HuH-7 (cell line): ENCODE measurements around the gene CAMSAP3.
"Not testable (repeated sequence)": the region's sequence is repeated elsewhere in the genome, so short reads cannot be mapped to it uniquely, and the experiment has no call there.

ENCODE experiments used
- DNase-seq: peaks from one replicate; pipeline ENCODE4 v3.0.0; 2011; ENCODE audit warnings: low spot score

Gene CAMSAP3

DNA sequence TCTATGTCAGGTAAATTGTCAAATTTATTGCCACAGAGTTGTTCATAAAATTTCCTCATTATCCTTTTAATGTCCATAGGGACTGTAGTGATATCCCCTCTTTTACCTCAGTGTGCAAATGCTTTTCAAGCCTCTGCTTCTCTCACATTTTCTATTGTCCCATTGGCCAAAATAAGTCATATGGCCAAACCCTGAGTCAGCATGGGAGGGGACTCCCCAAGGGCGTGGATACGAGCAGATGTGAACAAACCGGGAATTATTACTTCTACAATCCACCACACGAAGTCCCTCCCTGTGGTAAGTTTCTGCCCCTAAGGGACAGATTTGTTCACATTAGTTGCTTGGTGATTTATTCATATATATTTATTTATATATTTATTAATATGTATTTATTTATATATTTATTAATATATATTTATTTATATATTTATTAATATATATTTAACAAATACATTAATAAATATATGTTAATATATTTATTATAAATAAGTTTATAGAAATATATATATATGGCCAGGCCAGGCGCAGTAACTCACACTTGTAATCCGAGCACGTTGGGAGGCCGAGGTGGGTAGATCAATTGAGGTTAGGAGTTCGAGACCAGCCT is 20.1 kb upstream of the CAMSAP3 start:
- DNase-seq = no peak

DNA sequence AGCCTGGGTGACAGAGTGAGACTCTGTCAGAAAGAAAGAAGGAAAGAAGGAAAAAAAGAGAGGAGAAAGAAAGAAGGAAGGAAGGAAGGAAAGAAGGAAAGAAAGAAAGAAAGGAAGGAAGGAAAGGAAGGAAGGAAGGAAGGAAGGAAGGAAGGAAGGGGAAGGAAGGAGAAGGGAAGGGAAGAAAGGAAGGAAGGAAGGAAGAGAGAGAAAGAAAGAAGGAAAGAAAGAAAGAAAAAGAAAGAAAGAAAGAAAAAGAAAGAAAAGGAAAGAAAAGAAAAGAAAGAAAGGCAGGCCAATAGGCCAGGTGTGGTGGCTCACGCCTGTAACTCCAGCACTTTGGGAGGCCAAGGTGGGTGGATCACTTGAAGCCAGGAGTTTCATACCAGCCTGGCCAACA is 18.2 kb upstream of the CAMSAP3 start:
- DNase-seq = not testable (repeated sequence)

DNA sequence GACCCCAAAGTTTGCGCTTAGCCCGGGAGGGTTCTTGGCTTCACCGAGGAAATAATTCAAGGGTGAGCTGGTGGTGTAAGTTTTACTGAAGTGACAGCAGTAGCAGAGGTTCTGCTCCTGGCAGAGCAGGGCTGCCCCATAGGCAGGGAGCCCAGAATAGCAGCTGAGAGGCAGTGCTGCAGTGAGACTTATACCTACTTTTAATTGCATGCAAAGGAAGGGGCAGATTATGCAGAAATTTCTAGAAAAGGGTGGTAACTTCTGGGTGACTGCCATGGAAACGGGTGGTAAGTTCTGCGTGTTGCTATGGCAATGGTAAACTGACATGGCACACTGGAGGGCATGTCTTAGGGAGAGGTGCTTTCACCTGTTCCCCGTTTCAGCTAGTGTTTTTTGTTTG is 17.5 kb upstream of the CAMSAP3 start:
- no peak for DNase-seq

GRCh38 chr19:7579182-7579581 is 16.5 kb upstream of the CAMSAP3 start:
- no peak for DNase-seq

DNA sequence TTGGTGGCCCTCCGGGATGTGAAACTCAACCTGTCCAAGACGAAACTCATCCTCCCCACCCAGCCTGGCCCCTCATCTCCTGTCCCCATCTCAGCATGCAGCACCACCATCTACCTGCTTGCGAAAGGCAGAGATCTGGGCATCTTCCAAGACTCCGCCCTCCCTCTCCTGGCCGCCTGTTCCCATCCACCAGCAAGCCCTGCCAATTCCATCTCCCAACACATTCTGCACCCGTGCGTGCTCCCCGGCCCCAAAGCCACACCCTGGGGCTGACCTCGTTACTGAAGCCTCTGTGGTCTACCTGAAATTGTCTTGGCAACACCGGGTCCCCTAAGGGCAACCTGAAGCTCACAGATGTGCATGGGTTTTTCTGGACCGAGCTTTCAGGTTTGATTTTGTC is 13.2 kb upstream of the CAMSAP3 start:
- no peak for DNase-seq

DNA sequence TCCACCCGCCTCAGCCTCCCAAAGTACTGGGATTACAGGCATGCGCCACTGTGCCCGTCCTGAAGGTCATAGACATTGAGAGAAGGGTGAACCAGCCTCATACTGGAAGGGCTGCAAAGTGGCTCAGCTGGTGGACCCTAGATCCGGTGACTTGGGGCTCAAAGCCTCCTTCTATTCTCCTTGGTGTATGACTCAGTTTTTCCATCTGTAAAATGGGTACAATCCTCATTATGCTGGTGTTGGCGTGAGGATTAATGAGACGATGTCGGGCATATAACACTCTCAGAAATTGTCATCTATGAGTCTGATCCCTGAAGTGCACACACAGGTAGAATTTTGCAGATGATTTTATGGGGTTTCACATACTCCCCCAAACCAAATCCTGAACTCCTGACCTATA is 5.8 kb upstream of the CAMSAP3 start:
- DNase-seq = no peak

GRCh38 chr19:7590256-7590655 is 5.4 kb upstream of the CAMSAP3 start:
- no peak for DNase-seq

DNA sequence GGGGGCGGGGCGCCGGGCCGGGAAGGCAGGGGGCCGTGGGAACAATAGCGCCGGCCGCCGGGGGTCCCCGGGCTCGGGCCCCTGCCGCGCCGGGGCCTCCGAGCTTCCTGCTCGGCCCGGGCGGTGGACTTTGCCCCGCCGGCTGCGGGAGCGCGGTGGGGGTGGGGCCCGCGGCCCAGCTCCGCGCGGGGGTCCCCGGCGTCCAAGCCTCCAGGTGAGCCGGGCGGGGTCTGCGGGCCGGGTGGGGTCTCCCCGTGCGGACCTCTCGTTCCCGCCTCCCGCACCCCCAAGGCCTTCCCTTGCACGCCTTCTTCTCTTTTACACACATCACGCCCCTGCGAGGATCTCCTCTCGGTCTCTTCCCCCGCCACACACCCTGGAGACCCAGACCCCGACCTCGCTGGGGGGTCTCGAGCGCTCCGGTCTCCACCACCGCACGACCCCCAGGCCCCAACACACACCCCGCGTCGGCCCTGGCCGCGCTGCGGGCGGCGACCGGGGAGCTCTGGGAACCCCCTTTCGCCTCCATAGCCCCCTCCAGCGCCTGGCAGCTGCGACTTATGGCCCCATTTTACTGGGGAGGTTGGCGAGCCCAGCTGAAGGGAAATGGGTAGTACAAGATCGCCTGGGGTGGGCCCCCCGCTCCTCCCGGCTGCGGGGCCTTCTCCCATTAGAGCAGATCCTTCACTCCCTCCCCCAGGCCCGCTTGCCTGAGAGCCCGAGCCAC is 711 bp downstream of the CAMSAP3 start:
- no peak for DNase-seq

GRCh38 chr19:7597689-7598088 is 2.0 kb downstream of the CAMSAP3 start:
- no peak for DNase-seq

DNA sequence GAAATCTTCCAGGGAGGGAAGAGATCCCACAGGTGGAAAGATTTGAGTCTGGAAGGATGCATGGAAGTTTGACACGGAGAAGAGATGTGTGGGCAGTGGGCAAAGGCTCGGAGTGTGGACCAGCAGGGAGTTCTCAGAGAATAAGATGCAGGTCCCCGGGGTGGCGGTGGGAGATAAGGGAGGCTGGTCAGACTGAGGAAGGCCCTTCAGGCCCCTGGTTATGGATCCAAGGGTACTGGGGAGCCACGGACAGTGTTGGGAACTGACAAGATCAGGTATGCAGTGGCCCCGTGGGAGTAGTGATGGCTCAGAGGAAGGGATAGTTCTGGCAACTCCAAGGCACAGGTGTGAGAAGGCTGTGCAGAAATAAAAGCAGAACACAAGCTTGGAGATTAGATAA is 2.5 kb downstream of the CAMSAP3 start:
- DNase-seq = no peak

DNA sequence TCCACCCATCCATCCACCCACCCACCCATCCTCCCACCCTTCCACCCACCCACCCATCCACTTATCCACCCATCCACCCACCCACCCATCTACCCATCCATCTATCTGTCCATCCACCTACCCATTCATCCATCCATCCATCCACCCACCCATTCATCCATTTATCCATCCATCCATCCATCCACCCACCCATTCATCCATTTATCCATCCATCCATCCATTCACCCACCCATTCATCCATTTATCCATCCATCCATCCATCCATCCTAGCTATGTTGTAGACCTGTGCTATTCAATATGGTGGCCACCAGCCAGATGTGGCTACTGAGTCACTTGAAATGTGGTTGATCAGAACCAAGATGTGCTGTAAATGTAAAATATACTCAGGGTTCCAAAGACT is 5.1 kb downstream of the CAMSAP3 start:
- DNase-seq = no peak

GRCh38 chr19:7602240-7602934 is 6.7 kb downstream of the CAMSAP3 start:
- no peak for DNase-seq

DNA sequence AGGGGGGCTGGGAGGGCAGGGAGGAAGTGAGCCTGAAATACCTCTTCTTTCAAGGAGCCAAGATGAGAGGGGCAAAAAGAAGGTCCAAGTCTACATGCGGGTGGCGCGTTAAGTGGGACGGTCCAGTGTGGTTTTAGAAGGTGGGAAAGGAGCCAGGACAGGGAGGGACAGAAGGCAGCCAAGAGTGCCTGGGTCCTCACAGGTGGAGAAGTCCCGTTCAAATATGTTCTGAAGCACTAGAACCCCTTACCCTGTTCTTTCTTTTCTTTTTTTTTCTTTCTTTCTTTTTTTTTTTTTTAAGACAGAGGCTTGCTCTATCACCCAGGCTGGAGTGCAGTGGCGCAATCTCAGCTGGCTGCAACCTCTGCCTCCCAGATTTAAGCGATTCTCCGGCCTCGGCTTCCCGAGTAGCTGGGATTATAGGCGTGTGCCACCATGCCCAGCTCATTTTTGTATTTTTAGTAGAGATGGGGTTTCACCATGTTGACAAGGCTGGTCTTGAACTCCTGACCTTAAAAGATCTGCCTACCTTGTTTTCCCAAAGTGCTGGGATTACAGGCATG is 7.4 kb downstream of the CAMSAP3 start:
- DNase-seq = no peak

- no peak for DNase-seq
These were observed 8.3 kb downstream of the CAMSAP3 start for GRCh38 chr19:7603919-7604318.

DNA sequence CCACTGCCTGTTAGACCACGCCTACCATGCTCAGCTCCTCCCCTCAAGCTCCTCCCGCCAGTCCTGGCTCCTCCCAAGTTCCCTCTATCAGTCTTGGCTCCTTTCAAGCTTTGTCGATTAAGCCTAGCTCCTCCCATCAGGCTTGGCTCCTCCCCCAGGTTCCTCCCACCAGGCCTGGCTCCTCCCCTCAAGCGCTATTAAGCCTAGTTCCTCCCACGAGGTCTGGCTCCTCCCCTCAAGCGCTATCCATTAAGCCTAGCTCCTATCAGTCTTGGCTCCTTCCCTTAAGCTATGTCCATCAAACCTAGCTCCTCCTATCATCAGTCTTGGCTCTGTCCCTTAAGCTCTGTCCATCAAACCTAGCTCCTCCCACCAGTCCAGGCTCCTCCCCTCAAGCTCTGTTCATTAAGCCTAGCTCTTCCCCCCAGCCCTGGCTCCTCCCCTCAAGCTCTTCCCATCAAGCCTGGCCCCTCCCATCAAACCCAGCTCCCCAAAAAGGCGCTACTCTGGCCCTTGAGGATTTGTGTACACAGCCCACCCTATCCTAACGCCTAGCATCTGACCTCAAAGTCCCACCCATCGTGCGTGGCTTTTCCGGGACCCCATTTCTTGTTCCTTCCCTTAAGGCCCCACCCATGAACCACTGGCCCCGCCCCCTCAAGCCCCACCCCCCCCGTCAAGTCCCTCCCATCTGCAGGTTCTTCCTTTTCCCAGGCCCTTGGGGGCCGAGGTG is 10.0 kb downstream of the CAMSAP3 start:
- peak; percentile 42 for DNase-seq

GRCh38 chr19:7606289-7606688 is 10.6 kb downstream of the CAMSAP3 start:
- DNase-seq = no peak

DNA sequence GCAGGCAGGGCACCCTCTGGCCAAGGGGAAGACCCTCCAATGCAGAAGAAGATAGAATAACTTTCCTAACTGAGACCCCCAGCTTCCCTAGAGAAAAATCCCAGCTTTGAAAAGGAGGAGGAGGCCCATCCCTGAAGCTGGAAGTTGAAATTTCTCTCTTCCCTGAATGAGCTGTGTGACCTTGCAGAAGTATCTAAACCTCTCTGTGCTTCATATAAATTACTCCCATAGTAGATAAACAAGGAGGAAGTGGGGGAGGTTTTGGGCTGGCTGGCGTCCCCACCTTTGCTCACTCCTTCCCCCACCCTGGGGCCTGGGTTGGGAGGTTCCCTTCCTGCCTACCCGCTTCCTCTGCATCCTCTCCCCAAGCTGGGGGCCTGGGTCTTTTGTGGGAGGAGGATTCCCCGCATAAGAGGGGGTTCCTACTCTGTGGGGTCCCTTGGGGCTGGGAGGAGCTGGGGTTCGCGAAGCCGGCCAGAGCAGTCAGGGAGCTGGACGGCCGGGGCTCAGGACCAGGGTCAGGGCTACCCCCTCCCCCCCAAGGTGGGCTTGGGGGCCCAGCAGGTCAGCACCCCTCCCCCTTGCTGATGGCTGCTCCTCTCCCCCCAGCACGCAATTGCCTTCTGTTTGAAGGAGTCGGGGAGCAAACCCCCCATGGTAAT is 11.7 kb downstream of the CAMSAP3 start:
- DNase-seq = no peak

DNA sequence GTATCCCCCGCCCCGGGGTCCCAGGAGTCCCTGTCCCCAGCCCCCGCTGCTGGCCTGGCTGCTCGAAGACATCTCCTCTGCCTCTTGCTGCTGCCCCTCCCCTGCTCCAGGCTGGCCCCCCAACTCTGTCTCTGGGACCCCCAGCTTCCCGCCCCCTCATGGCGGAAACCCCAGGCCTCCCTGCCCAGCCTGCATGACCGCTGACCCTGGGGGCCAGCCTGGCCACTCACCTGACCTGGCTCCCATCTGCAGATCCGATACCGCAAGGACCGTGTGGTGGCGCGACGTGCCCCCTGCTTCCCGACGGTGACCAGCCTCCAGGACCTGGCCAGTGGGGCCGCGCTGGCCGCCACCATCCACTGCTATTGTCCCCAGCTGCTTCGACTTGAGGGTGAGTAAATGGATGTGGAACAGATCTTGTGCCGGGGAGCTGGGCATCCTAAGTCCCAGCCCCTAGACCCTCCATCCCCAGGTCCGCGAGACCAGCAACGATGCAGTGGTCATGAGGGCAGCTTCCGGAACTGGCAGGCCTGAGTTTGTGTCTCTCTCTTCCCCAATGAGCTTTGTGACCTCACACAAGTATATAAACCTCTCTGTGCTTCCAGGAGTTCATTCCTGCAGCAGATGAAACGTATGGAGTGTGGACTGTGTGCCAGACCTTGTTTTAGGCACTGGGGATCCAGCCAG is 12.4 kb downstream of the CAMSAP3 start:
- no peak for DNase-seq

- no peak for DNase-seq
These were observed 15.0 kb downstream of the CAMSAP3 start for GRCh38 chr19:7610491-7611240.

DNA sequence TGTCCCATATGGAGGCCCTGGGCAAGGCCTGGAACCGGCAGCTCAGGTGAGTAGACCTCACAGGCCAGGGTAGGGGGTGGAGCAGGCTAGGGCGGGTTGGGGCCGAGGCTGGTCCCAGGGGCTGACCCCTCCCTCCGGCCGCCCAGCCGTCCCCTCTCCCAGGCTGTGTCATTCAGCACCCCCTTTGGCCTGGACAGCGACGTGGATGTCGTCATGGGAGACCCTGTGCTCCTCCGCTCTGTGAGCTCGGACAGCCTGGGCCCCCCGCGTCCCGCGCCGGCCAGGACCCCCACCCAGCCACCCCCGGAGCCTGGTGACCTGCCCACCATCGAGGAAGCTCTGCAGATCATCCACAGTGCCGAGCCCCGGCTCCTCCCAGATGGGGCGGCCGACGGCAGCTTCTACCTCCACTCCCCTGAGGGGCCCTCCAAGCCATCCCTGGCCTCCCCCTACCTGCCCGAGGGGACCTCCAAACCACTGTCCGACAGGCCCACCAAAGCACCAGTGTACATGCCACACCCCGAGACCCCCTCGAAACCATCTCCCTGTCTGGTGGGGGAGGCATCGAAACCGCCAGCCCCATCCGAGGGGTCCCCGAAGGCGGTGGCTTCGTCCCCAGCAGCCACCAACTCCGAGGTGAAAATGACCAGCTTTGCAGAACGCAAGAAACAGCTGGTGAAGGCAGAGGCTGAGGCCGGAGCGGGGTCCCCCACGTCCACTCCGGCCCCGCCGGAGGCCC is 16.0 kb downstream of the CAMSAP3 start:
- DNase-seq = no peak
